Ascending aorta (tissue), 2 donors: ENCODE results near the gene ANKRD11. TPM values are rescaled to one million over a fixed set of nuclear protein-coding genes. Genes with fewer than 3 reads are reported as not detected.

ENCODE experiments used
- DNase-seq, 2 donors: peaks; one replicate each; pipeline ENCODE4 v3.0.0-alpha.2; 2019; ENCODE audit warnings: low spot score in 2 of 2
- H3K27ac ChIP-seq, 2 donors: fragments of 200-600 bp; sonication (generic); one replicate each; pipeline ENCODE4 v1.5.1; 2016 to 2017; ENCODE audit warnings: mild to moderate bottlenecking in 1 of 2
- H3K27me3 ChIP-seq: fragments of 200-600 bp; sonication (generic); one replicate; pipeline ENCODE4 v1.5.1; 2017
- H3K36me3 ChIP-seq, 2 donors: fragments of 200-600 bp; sonication (generic); one replicate each; pipeline ENCODE4 v1.5.1; 2016
- H3K4me1 ChIP-seq, 2 donors: fragments of 200-600 bp; sonication (generic); one replicate each; pipeline ENCODE4 v1.5.1; 2016 to 2017; ENCODE audit warnings: mild to moderate bottlenecking in 1 of 2
- H3K4me3 ChIP-seq, 2 donors: fragments of 200-600 bp; sonication (generic); one replicate each; pipeline ENCODE4 v1.5.1; 2016 to 2017; ENCODE audit warnings: mild to moderate bottlenecking in 1 of 2
- H3K9me3 ChIP-seq, 2 donors: fragments of 200-600 bp; sonication (generic); one replicate each; pipeline ENCODE4 v1.5.1; 2016
- intact Hi-C: fragments of 100-400 bp; cut with DNase I; formaldehyde crosslinking; loops from one replicate; pipeline ENCODE4 v1.15.1; 2023
- total RNA-seq: library from RNA; depleted of rRNA; stranded (reverse); fragments of >200 nt; gene quantifications from one replicate; pipeline ENCODE4 v1.1.0, GENCODE V29; 2016
- TF ChIP-seq, protein P1 (sequence below), 3 experiments: fragments of 200-600 bp in 2 of 3; fragments of 450-650 bp in 1 of 3; sonication (generic) in 2 of 3; IDR thresholded peaks; one replicate each; pipeline ENCODE4 v1.5.1; 2016 to 2019; ENCODE audit warnings: antibody characterized with exemption in 3 of 3, mild to moderate bottlenecking in 1 of 3, moderate library complexity in 1 of 3

ANKRD11 gene
- total RNA-seq, 1 donor from 2014 or later = 124 TPM

DNA sequence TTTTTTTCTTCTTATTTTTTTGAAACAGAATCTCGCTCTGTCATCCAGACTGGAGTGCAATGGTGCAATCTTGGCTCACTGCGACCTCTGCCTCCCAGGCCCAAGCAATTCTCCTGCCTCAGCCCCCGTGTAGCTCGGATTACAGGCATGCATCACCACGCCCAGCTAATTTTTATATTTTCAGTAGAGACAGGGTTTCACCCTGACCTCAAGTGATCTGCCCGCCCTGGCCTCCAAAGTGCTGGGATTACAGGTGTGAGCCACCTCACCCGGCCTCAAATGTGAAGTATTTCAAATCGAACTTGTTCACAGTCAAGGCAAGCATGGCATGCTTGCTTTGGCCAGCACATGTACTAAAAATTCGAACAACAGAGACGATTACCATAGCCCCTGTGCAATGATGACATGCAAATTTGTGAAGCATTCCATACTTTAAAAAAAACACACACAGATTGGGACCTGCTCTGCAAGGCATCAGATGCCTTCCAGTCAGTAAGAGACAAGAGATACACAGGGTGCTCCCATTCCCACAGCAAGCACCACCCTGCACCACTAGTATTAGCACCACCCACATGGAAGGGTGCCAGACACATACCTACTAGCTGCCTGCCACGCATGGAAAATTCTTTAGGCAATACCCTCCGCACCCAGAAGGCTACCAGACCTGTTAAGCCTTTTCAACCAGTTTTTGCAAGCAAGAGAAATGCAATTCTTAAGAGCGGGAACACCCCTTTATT, 47.2 kb downstream of the ANKRD11 start:
- Histone ChIP-seq H3K4me3 (peak overlapping the region in 1 of 2 donors; percentile 8), H3K27ac (peak overlapping the region; percentile 70 to 79), H3K9me3 (no peaks in the 10 kb centered on the region), H3K4me1 (peaks cover 11 to 50% of the 10 kb centered on the region in 2 donors), H3K27me3 (no peaks in the 10 kb centered on the region), H3K36me3 (no peaks in the 10 kb centered on the region)
- intact Hi-C loops = loop anchor here (2.0 to 5.0 kb wide), 2 partner anchors 46 to 121 kb away; no protein-coding TSS in a partner anchor
- TF ChIP-seq, protein P1, sequence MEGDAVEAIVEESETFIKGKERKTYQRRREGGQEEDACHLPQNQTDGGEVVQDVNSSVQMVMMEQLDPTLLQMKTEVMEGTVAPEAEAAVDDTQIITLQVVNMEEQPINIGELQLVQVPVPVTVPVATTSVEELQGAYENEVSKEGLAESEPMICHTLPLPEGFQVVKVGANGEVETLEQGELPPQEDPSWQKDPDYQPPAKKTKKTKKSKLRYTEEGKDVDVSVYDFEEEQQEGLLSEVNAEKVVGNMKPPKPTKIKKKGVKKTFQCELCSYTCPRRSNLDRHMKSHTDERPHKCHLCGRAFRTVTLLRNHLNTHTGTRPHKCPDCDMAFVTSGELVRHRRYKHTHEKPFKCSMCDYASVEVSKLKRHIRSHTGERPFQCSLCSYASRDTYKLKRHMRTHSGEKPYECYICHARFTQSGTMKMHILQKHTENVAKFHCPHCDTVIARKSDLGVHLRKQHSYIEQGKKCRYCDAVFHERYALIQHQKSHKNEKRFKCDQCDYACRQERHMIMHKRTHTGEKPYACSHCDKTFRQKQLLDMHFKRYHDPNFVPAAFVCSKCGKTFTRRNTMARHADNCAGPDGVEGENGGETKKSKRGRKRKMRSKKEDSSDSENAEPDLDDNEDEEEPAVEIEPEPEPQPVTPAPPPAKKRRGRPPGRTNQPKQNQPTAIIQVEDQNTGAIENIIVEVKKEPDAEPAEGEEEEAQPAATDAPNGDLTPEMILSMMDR (IDR thresholded peaks at IDR 0.05) = peak in 1 of 3 experiments; percentile 17
- DNase-seq = peak in 1 of 2 donors; percentile 72

DNA sequence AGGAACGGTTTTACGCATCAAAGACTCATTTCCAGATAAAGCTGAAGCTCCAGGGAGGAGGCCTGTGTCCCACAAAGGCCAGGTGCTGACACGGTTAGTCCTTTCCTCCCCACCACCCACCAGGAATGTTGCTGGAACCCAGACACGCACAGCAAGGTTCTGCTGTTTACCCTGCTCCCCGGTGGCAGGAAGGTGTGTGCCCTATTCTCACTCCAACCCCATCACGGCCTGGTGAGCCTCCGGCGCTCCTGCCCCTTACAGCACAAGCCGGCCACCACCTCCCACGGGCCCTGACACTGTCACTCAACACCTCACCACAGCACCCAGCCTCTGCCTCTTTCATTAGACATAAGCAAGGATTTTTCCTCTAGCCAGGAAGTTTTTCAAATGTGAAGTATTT, 47.8 kb downstream of the ANKRD11 start:
- peak overlapping the region; percentile 70 to 79 for H3K27ac ChIP-seq
- intact Hi-C loops = loop anchor here (2.0 to 5.0 kb wide), 2 partner anchors 46 to 120 kb away; no protein-coding TSS in a partner anchor
- H3K27me3 ChIP-seq = no peaks in the 10 kb centered on the region
- H3K9me3 ChIP-seq = no peaks in the 10 kb centered on the region
- H3K4me3 ChIP-seq = peak overlapping the region in 1 of 2 donors; percentile 8
- DNase-seq = no peak
- H3K4me1 ChIP-seq = peaks cover 11 to 47% of the 10 kb centered on the region in 2 donors
- TF ChIP-seq, protein P1 (IDR thresholded peaks at IDR 0.05) = no peak
- H3K36me3 ChIP-seq = no peaks in the 10 kb centered on the region

DNA sequence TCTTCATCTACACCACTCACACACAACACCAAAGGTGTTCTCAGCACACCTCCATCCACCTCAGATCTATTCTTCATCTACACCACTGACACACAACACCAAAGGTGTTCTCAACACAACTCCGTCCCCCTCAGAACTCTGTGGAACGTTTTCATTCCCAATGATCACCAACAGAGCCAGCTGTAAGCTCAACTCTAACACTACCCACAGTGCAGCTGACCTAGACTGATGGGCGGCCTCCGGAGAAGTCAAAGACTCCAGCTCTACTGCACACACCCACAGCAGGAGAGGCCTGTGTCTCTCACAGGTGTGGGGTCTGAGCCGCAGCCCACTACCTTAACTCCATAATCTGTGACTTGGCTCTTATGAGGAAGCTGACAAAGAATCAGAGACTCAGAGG, 50.7 kb downstream of the ANKRD11 start:
- Histone ChIP-seq H3K4me3 (no peak overlapping the region), H3K36me3 (no peaks in the 10 kb centered on the region), H3K27ac (peak overlapping the region in 1 of 2 donors; percentile 12), H3K27me3 (no peaks in the 10 kb centered on the region), H3K4me1 (peaks cover 6 to 27% of the 10 kb centered on the region in 2 donors), H3K9me3 (no peaks in the 10 kb centered on the region)
- intact Hi-C loops = loop anchor here (5.0 kb wide), 1 partner anchor 117 kb away; no protein-coding TSS in a partner anchor
- TF ChIP-seq, protein P1 (IDR thresholded peaks at IDR 0.05) = no peak
- no peak for DNase-seq

DNA sequence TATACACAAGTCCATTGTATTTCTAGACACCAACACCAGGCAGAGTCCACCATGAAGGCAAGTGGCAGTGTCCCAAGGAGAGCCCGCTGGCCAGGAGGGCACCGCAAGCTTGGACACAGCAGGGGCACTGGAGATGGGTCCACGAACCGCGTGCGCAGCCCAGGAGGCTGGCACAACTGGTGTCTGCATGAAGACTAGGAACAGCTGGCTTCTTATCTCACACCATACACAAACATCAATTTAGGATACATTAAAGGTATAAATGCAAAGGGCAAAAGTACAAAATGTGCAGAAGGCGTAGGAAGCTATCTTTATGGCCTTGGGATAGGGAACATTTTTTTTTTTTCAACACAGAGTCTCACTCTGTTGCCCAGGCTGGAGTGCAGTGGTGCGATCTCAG, 52.4 kb downstream of the ANKRD11 start:
- intact Hi-C loops = no loop called here
- TF ChIP-seq, protein P1 (IDR thresholded peaks at IDR 0.05) = no peak
- Histone ChIP-seq H3K9me3 (no peaks in the 10 kb centered on the region), H3K4me1 (peaks cover 0 to 16% of the 10 kb centered on the region in 2 donors), H3K36me3 (no peaks in the 10 kb centered on the region), H3K4me3 (no peak overlapping the region), H3K27ac (no peak overlapping the region), H3K27me3 (no peaks in the 10 kb centered on the region)
- no peak for DNase-seq

DNA sequence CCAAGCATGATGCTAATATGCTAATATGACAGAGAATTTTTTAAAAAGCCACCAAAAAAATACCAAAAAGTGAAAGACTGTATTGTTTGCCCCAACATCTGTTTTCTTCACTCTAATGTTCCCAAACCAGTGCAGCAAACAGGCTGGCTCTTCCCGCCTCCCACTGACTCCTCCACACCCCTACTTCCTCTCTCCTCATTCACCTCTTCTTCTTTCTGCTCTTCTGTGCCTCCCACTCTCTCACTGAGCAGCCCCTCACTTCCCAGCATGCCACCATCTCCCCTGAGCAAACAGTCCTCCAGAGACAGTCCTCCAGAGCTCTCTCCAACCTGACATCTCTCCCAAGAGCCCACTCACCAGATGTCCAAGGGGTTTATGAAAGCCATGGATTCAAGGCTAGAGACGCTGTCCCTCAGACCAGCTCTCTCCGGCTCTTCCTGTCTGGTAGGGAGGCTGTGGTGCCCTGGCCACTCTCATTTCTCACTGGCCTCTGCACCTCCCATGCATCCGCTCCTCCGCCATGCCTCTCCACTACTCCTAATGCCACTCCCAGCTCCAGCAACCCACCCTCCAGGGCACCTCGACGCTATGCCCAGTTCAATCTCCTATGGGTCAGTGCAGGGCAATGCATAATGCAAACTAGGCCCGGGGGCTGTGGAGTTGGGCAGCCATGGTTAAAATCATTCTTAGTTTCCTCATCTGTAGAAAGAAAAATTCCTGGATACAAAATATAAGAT, 52.9 kb downstream of the ANKRD11 start:
- H3K27me3 ChIP-seq = no peaks in the 10 kb centered on the region
- H3K9me3 ChIP-seq = no peaks in the 10 kb centered on the region
- H3K27ac ChIP-seq = no peak overlapping the region
- no peak overlapping the region for H3K4me3 ChIP-seq
- DNase-seq = no peak
- intact Hi-C loops = no loop called here
- H3K4me1 ChIP-seq = peaks cover 0 to 16% of the 10 kb centered on the region in 2 donors
- H3K36me3 ChIP-seq = no peaks in the 10 kb centered on the region
- TF ChIP-seq, protein P1 (IDR thresholded peaks at IDR 0.05) = no peak
